Mucosa of stomach (tissue), 1 donor: ENCODE results near the gene TBXA2R.

Source experiments
- H3K27me3 ChIP-seq: one replicate; pipeline ENCODE4 v1.7.0; 2013; ENCODE audit warnings: mild to moderate bottlenecking, low read length; ENCODE audit not compliant: control insufficient read depth, insufficient read depth
- H3K36me3 ChIP-seq: one replicate; pipeline ENCODE4 v1.7.0; 2013; ENCODE audit warnings: low read length; ENCODE audit not compliant: control insufficient read depth, insufficient read depth
- H3K4me1 ChIP-seq: one replicate; pipeline ENCODE4 v1.7.0; 2013; ENCODE audit warnings: mild to moderate bottlenecking, low read length; ENCODE audit not compliant: control insufficient read depth, insufficient read depth
- H3K4me3 ChIP-seq: one replicate; pipeline ENCODE4 v1.7.0; 2013; ENCODE audit warnings: low read length
- H3K9ac ChIP-seq: one replicate; pipeline ENCODE4 v1.7.0; 2013; ENCODE audit warnings: mild to moderate bottlenecking, low read length, moderate library complexity
- H3K9me3 ChIP-seq: one replicate; pipeline ENCODE4 v1.7.0; 2013; ENCODE audit warnings: mild to moderate bottlenecking, low read length, moderate library complexity; ENCODE audit not compliant: control insufficient read depth
- donor health status: Pancreatic carcinoma.

The TBXA2R gene

GRCh38 chr19:3613818-3614661 lies 7.4 kb upstream of the TBXA2R start:
- H3K9ac ChIP-seq: no peak overlapping the region
- H3K4me3 ChIP-seq: no peak overlapping the region
- no peaks in the 10 kb centered on the region for H3K9me3 ChIP-seq
- H3K36me3 ChIP-seq: no peaks in the 10 kb centered on the region
- no peaks in the 10 kb centered on the region for H3K27me3 ChIP-seq
- no peaks in the 10 kb centered on the region for H3K4me1 ChIP-seq

- H3K9ac ChIP-seq: no peak overlapping the region
- H3K27me3 ChIP-seq: peaks cover 1% of the 10 kb centered on the region
- no peaks in the 10 kb centered on the region for H3K9me3 ChIP-seq
- H3K4me1 ChIP-seq: no peaks in the 10 kb centered on the region
- H3K4me3 ChIP-seq: no peak overlapping the region
- no peaks in the 10 kb centered on the region for H3K36me3 ChIP-seq
Observed at GRCh38 chr19:3612901-3613741, 6.4 kb upstream of the TBXA2R start.

- peaks cover 5% of the 10 kb centered on the region for H3K27me3 ChIP-seq
- no peak overlapping the region for H3K4me3 ChIP-seq
- peaks cover 7% of the 10 kb centered on the region for H3K4me1 ChIP-seq
- H3K9ac ChIP-seq: no peak overlapping the region
- no peaks in the 10 kb centered on the region for H3K9me3 ChIP-seq
- H3K36me3 ChIP-seq: no peaks in the 10 kb centered on the region
Observed at GRCh38 chr19:3612330-3612729, 5.7 kb upstream of the TBXA2R start.

GRCh38 chr19:3611841-3612240 lies 5.2 kb upstream of the TBXA2R start:
- H3K27me3 ChIP-seq: peaks cover 5% of the 10 kb centered on the region
- H3K9ac ChIP-seq: no peak overlapping the region
- H3K4me1 ChIP-seq: peaks cover 12% of the 10 kb centered on the region
- H3K36me3 ChIP-seq: no peaks in the 10 kb centered on the region
- H3K9me3 ChIP-seq: no peaks in the 10 kb centered on the region
- no peak overlapping the region for H3K4me3 ChIP-seq

- H3K27me3 ChIP-seq: peaks cover 5% of the 10 kb centered on the region
- H3K9me3 ChIP-seq: no peaks in the 10 kb centered on the region
- no peak overlapping the region for H3K4me3 ChIP-seq
- H3K9ac ChIP-seq: no peak overlapping the region
- peaks cover 20% of the 10 kb centered on the region for H3K4me1 ChIP-seq
- H3K36me3 ChIP-seq: no peaks in the 10 kb centered on the region
Observed at GRCh38 chr19:3610745-3611717, 4.4 kb upstream of the TBXA2R start.

GRCh38 chr19:3609779-3610719 lies 3.4 kb upstream of the TBXA2R start:
- Histone ChIP-seq H3K9me3 (no peaks in the 10 kb centered on the region), H3K27me3 (peaks cover 5% of the 10 kb centered on the region), H3K36me3 (no peaks in the 10 kb centered on the region), H3K4me1 (peaks cover 22% of the 10 kb centered on the region), H3K9ac (no peak overlapping the region), H3K4me3 (no peak overlapping the region)

- no peak overlapping the region for H3K4me3 ChIP-seq
- no peaks in the 10 kb centered on the region for H3K36me3 ChIP-seq
- peaks cover 27% of the 10 kb centered on the region for H3K4me1 ChIP-seq
- H3K9ac ChIP-seq: no peak overlapping the region
- peaks cover 11% of the 10 kb centered on the region for H3K27me3 ChIP-seq
- no peaks in the 10 kb centered on the region for H3K9me3 ChIP-seq
Observed at GRCh38 chr19:3608750-3609322, 2.2 kb upstream of the TBXA2R start.

- Histone ChIP-seq H3K9ac (no peak overlapping the region), H3K27me3 (peaks cover 11% of the 10 kb centered on the region), H3K9me3 (no peaks in the 10 kb centered on the region), H3K4me3 (no peak overlapping the region), H3K36me3 (no peaks in the 10 kb centered on the region), H3K4me1 (peaks cover 27% of the 10 kb centered on the region)
Observed at GRCh38 chr19:3608079-3608641, 1.5 kb upstream of the TBXA2R start.

- H3K36me3 ChIP-seq: no peaks in the 10 kb centered on the region
- H3K4me1 ChIP-seq: peaks cover 27% of the 10 kb centered on the region
- no peak overlapping the region for H3K4me3 ChIP-seq
- H3K9ac ChIP-seq: peak overlapping the region; percentile 15
- peaks cover 11% of the 10 kb centered on the region for H3K27me3 ChIP-seq
- no peaks in the 10 kb centered on the region for H3K9me3 ChIP-seq
Observed at GRCh38 chr19:3607303-3608078, 816 bp upstream of the TBXA2R start.

GRCh38 chr19:3606174-3606689 lies 443 bp downstream of the TBXA2R start:
- Histone ChIP-seq H3K36me3 (no peaks in the 10 kb centered on the region), H3K4me3 (no peak overlapping the region), H3K27me3 (peaks cover 11% of the 10 kb centered on the region), H3K4me1 (peaks cover 27% of the 10 kb centered on the region), H3K9ac (no peak overlapping the region), H3K9me3 (no peaks in the 10 kb centered on the region)
